ENCODE measurements around the gene AP2M1. TPM values are rescaled to one million over a fixed set of nuclear protein-coding genes. Genes with fewer than 3 reads are reported as not detected.

The AP2M1 gene
- total RNA-seq, 1 donor from 2014 or later = 298 TPM

DNA sequence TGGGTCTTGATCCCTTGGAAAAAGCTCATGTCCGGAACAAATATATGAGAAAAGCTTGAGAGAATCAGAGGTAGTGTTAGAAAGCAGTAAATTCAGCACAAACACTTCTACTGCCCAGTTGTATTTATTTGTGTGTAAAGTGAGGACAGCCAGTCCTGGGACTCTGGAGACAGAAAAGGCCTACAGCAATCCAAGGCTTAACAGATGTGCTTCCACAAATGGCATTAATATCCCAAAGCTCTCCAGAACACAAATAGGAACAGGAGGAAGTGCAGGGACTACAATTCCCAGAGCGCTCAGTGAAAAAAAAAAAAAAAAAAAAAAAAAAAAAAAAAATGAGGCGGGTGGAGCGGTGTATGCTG lies 390 bp upstream of the AP2M1 start:
- Mint-ChIP-seq H3K27me3 (no peaks in the 10 kb centered on the region), H3K4me1 (ENCODE audit: unreplicated experiment) (peaks cover 18% of the 10 kb centered on the region), H3K36me3 (peaks cover 15% of the 10 kb centered on the region)

DNA sequence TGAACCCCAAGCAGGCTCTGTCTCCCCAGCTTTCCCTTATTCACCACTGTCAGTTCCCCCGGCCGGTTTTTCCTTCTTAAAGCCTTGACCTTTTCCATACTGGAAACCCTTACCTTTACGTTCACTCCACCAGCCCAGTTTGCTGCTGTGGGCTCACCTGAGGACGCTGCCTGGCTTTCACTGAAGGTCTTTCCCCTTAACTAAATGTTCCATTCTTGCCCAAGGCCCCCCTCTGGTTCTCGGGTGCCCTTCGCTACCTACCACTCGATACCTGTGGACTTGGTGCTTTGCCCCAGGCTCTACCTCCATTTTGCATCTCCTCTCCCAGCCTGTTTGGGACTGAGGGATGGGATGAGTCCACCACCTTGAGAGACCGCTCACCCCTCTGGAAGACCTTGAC lies 851 bp downstream of the AP2M1 start:
- peaks cover 18% of the 10 kb centered on the region for H3K4me1 Mint-ChIP-seq (ENCODE audit: unreplicated experiment)

More for the DNA sequence above, 390 bp upstream of the AP2M1 start:
- H3K4me3 Mint-ChIP-seq = peak overlapping the region; percentile 99
- no peak for DNase-seq (ENCODE audit: extremely low spot score, unreplicated experiment)
- TF ChIP-seq CTCF (conservative IDR thresholded peaks at IDR 0.05) = no peak
- H3K9me3 Mint-ChIP-seq = no peaks in the 10 kb centered on the region
- H3K27ac Mint-ChIP-seq = peak overlapping the region; percentile 82

GRCh38 chr3:184175981-184176376 lies 1.3 kb downstream of the AP2M1 start:
- Mint-ChIP-seq H3K36me3 (peaks cover 13% of the 10 kb centered on the region), H3K4me1 (ENCODE audit: unreplicated experiment) (peaks cover 18% of the 10 kb centered on the region), H3K4me3 (peak overlapping the region; percentile 99), H3K9me3 (no peaks in the 10 kb centered on the region), H3K27ac (peak overlapping the region; percentile 89), H3K27me3 (no peaks in the 10 kb centered on the region)
- no peak for TF ChIP-seq CTCF (conservative IDR thresholded peaks at IDR 0.05)
- no peak for DNase-seq (ENCODE audit: extremely low spot score, unreplicated experiment)

More for the DNA sequence above, 851 bp downstream of the AP2M1 start:
- Mint-ChIP-seq H3K27ac (peak overlapping the region; percentile 89), H3K4me3 (peak overlapping the region; percentile 99), H3K36me3 (peaks cover 15% of the 10 kb centered on the region), H3K27me3 (no peaks in the 10 kb centered on the region), H3K9me3 (no peaks in the 10 kb centered on the region)
- DNase-seq (ENCODE audit: extremely low spot score, unreplicated experiment) = no peak
- TF ChIP-seq CTCF (conservative IDR thresholded peaks at IDR 0.05) = no peak

- peak overlapping the region; percentile 99 for H3K4me3 Mint-ChIP-seq
- DNase-seq (ENCODE audit: extremely low spot score, unreplicated experiment) = no peak
- peak overlapping the region; percentile 89 for H3K27ac Mint-ChIP-seq
- peaks cover 9% of the 10 kb centered on the region for H3K36me3 Mint-ChIP-seq
- no peaks in the 10 kb centered on the region for H3K9me3 Mint-ChIP-seq
- H3K27me3 Mint-ChIP-seq = no peaks in the 10 kb centered on the region
- TF ChIP-seq CTCF (conservative IDR thresholded peaks at IDR 0.05) = no peak
- peaks cover 18% of the 10 kb centered on the region for H3K4me1 Mint-ChIP-seq (ENCODE audit: unreplicated experiment)
Observed at GRCh38 chr3:184176377-184177330, 2.0 kb downstream of the AP2M1 start.

DNA sequence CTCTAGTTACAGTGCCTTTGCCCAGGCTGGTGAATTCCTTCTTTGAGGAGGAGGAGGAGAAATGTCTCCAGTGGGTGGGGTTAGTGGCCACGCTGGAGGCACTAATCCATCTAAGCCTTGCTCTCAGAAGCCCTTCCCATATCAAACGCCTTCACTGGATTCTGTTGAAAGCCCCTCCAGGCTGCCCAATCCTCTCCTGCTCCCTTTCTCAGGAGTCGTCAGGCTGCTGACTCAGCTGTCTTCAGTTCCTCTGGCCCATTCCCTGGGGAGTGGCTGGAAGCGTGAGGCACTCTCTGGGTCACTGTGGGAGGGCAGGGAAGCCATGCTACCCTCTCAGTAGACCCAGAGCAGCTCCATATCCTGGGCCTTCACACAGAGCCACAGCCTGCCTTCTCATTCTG lies 2.7 kb downstream of the AP2M1 start:
- Mint-ChIP-seq H3K4me3 (peak overlapping the region; percentile 99), H3K27me3 (no peaks in the 10 kb centered on the region), H3K9me3 (no peaks in the 10 kb centered on the region), H3K27ac (peak overlapping the region; percentile 89), H3K36me3 (peaks cover 6% of the 10 kb centered on the region), H3K4me1 (ENCODE audit: unreplicated experiment) (peaks cover 18% of the 10 kb centered on the region)
- TF ChIP-seq CTCF (conservative IDR thresholded peaks at IDR 0.05) = no peak
- no peak for DNase-seq (ENCODE audit: extremely low spot score, unreplicated experiment)

Measured in type B pancreatic cell (in vitro differentiated cells).